ENCODE results near the gene OR8K1.

The OR8K1 gene

DNA sequence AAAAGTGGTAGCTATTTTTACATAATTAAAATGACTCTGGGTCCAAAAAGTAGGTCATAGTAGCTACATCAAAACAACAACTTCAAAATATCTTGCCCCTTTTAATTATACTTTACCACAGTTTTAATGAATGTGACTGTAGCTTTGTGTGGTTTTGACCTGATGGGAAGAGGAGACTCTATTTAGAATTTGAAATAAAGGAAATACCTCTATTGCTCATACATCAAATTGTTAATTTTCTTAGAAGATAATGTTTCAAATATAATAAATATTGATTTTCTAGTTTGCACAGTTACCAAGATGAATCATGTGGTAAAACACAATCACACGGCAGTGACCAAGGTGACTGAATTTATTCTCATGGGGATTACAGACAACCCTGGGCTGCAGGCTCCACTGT is at the start of gene OR8K1:
Gene OR8K1 (plus strand): TSS at position 301 of the 400 bp plus-strand sequence. CDS start 0 bp downstream, at position 301.
- DNase-seq (ENCODE audit: low read depth): no peak

GRCh38 chr11:56296898-56297297 is 48.9 kb upstream of the OR8K1 start:
- DNase-seq (ENCODE audit: low read depth): no peak

DNA sequence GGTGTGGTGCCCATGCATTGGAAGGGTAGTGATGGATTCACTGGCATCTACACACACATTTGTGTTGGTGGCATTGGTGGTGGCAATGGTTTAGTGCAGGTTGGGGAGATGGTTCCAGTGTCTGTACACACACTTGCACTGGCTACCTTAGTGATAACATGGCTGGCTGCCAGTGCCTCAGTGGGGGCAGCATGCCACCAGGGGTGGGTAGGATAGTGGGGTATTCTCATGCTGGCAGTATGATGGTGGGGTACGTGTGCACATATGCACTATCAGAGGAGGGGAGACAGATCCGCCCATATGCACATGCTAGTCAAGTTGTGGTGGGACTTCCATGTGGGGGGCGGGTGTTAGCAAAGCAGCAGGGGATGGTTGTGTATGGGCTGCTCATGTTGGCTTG is 38.0 kb upstream of the OR8K1 start:
- DNase-seq (ENCODE audit: low read depth): no peak

DNA sequence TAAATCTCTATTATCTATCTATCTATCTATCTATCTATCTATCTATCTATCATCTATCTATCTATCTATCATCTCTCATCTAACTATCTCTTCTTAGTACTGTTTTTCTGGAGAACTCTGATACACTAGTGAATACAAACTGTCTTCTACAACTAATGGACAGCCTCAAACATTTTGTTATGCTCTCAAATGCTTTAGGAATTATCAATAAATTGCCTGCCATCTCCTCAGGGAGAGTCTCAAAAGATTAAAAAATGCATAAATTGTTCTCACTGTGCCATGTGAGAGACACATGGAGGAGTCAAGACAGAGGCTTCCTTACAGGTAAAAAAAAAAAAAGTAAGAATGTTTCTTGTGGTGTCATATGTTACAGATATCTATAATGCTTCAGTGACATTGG is 31.0 kb upstream of the OR8K1 start, which contains the start of gene OR8K3:
Gene OR8K3 (plus strand): TSS at position 301 of the 400 bp plus-strand sequence. CDS start 3,163 bp downstream, outside the sequence.
- no peak for DNase-seq (ENCODE audit: low read depth)

DNA sequence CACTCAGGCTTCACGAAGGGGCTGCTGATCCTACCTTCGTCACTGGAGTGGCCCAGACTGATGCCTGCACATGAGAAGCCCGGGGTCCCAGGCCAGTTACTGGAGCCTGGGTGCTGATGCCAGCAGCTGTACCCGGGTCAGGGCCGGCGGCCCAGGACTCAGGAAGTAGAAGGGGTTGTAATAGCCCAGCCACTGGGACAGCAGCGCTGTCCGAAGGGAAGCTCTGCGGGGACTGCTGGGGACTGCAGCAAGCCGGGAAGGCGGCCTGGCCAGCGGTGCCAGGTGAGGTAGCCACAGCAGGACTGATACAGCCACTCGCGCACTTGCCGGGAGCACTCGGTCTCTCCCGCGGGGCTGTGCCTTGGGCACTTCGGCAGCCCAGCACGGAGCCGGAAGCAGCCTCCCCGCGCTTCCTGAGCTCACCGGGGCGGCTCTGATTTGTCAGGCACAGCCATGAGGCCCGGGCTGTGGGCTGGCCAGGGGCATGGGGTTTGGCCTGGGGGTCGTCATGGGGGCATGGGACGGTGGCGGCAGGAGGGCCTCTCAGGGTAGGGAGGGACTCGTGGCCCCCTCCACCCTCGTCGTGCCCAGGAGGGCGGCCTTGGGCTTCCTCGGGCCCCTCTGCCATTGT is 13.9 kb upstream of the OR8K1 start:
- DNase-seq (ENCODE audit: low read depth): no peak

DNA sequence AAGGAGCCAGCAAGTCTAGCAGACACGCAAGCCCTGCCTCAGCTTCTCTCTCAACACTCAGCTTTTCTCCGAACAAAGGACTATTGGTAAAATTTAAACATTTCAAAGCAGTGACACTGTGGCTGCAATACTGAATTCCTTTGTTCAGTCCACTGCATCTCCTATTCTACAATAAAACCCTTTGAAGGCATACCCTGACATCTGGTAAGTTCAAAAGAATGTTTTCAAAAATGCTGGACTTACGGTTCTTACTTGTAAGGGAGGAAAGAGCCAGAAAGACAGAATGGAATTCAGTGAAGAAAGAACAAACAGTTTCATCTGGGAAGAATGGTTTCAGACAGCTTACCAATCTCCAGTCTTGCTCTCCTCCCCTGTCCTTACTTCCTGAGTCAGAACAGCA is 12.7 kb upstream of the OR8K1 start:
- DNase-seq (ENCODE audit: low read depth): no peak

- DNase-seq (ENCODE audit: low read depth): no peak
Observed at GRCh38 chr11:56340289-56340688, 5.5 kb upstream of the OR8K1 start.

DNA sequence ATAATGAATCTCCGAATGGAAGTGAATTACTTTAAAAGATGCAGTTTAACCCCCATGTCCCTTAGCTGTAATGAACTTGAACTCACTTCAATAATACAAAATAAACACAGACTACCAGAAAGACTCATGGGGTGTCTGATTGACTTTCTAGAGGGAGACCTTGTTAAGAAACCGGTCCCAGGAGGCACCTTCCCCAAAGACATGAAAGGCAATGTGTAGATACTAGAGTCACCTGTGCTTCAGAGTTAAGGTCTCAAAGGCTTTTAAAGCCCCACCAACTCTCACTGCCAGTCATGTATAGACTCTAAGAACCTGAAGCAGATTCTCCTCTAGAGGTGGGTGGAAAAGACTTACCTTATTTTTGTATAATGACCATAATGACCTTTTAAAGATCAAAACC is 8.2 kb downstream of the OR8K1 start, which contains the start of gene OR8J1:
Gene OR8J1 (plus strand): TSS at position 301 of the 400 bp plus-strand sequence. CDS start 5,956 bp downstream, outside the sequence.
- no peak for DNase-seq (ENCODE audit: low read depth)

- DNase-seq (ENCODE audit: low read depth): no peak
Observed at GRCh38 chr11:56375324-56375723, 29.5 kb downstream of the OR8K1 start, which contains the start of gene OR8U1. Gene OR8U1, plus strand, starts transcription at chr11:56375624. Its CDS starts 0 bp downstream, at chr11:56375624.

DNA sequence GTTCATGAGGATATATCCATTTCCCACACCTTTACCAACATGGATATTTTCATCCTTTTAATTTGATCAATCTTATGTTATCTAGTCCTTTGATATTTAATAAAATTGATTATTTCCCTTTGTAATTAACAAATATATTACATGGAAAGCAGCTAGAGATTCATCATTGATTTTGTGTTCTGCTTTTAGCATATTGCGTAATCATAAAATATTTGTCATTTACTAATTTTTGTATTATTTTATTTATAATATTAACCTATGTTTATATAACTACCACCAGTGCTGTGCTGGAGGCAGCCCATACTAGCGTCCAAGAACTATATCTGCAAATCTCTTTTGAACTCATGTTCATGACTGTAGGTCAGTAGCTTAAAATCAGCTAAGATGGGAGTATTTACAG is 34.3 kb downstream of the OR8K1 start:
- no peak for DNase-seq (ENCODE audit: low read depth)

- no peak for DNase-seq (ENCODE audit: low read depth)
Observed at GRCh38 chr11:56394381-56394780, 48.5 kb downstream of the OR8K1 start.

- DNase-seq (ENCODE audit: low read depth): no peak
Observed at GRCh38 chr11:56396047-56396446, 50.2 kb downstream of the OR8K1 start.
